ENCODE measurements around the gene MLLT10.

MLLT10 gene

DNA sequence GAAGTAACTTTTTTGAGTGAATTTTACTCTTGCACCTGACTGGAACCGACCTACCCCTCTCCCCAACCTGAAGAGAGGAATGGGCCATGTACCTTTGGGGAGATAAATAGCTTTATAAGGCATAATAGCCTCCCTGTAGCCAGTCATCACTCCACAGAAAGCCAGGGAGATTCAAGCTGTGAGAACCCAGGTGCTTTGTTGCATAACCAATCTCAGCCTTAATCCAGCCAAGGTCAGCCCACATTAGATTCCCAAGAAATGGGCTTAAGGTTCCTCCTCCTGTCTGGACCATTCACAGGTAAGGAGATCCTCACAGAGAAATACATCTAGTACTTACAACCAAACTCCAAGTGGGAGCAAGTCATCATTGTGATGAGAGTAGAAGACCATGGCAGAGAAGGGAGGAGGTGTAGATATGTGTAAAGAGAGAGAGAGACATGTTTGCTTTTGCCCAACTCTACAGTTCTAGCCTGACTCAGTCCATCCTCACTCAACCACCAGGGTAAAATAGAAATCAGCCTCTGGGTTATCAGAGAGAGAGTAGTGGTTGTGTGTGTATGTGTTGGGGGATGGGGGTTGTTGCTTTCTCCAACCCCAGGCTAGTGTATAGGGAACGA lies 32.2 kb upstream of the MLLT10 start:
- no peak for DNase-seq

- DNase-seq = no peak
Observed at GRCh38 chr10:21502348-21502740, 31.7 kb upstream of the MLLT10 start.

DNA sequence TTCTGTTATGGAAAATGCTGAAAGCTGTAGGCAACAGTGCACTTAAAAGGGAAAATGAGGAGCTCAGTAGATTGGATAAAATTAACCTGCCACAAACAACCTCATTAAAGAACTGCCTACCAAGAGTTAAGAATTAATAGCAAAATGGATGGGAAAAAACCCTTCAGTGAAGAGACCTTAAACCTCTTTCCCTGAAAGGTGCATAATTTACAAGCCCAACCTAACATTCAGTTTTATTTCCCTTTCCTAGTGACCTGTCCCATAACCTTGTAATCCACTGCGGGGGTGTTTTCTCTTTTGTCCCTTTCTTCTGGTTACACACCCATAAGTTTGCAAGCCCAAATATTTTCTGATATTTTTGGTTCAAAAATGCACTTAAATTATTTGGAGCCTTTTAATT lies 30.5 kb upstream of the MLLT10 start:
- no peak for DNase-seq

- DNase-seq = no peak
Observed at GRCh38 chr10:21505711-21506278, 28.2 kb upstream of the MLLT10 start.

DNA sequence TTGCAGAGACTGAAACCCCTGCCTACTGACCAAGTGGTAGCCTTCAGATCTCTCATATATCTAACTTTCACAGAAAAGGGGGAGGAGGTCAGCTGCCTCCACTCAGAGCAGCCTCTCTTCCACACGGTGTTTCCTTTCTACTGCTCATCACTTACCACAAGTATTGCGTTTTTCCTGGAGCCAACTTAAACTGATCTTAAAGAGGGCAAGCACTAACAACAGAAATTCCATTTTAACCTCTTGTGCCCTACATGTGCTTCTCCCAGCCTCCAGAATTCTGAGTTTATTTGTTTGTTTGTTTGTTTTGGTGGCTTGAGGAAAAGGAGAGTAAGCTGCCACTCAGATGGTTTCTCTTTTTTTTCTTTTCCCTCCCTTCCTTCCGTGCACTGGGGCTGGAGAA lies 27.7 kb upstream of the MLLT10 start:
- DNase-seq = no peak

GRCh38 chr10:21507150-21507549 lies 26.9 kb upstream of the MLLT10 start:
- no peak for DNase-seq

DNA sequence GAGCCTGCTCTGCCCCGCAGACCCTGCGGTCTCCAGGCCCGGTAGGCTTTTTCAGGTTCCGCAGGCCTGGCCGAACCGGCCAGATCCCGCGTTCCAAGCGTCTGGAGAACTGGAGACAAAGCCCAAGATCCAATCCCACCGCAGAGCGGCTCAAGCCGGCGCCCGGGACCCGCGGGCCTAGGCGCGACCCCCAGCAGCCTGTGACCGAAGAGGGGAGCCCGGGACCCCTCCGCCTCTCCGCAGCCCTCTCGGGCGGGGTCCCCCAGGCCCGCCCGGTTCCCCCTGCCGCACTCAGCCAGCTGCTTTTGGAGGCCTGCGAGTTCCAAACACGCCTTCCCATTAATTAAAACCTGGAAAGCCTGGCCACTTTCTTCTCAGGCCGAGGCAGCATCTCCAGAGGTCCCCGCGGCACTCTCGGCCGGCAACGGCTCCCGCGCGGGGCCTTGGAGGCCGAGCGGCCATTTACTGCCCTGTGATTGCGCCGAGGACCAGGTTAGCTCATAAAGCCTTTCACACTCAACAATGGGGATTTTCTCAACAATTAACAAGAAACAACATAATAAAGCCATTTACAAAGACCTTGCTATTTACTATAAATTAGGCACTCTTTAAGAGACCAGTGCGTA lies 25.2 kb upstream of the MLLT10 start:
- DNase-seq = no peak

- no peak for DNase-seq
Observed at GRCh38 chr10:21509341-21510240, 24.4 kb upstream of the MLLT10 start.

- no peak for DNase-seq
Observed at GRCh38 chr10:21510241-21511094, 23.6 kb upstream of the MLLT10 start.

DNA sequence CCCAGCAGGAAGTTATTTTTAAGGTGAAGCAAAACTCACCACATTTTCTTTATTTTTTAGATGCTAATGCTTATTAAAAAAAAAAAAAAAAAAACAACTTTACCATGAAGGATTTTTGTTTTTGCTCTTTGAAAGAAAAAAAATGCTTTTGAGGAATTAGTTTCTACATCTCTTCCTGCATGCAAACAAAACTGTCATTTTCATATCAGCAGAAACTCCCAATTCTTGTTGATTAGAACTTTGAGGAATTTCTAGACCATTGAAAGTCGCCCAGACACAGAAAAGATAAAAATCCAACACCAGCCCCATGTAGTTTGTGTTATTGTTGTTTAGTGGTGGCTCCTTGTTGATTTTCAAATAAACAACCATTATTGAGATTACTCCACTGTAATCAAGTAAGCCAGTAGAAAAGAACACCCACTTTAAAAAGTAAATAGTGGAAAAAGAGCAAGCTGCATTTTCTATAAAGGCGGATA lies 22.9 kb upstream of the MLLT10 start:
- no peak for DNase-seq

DNA sequence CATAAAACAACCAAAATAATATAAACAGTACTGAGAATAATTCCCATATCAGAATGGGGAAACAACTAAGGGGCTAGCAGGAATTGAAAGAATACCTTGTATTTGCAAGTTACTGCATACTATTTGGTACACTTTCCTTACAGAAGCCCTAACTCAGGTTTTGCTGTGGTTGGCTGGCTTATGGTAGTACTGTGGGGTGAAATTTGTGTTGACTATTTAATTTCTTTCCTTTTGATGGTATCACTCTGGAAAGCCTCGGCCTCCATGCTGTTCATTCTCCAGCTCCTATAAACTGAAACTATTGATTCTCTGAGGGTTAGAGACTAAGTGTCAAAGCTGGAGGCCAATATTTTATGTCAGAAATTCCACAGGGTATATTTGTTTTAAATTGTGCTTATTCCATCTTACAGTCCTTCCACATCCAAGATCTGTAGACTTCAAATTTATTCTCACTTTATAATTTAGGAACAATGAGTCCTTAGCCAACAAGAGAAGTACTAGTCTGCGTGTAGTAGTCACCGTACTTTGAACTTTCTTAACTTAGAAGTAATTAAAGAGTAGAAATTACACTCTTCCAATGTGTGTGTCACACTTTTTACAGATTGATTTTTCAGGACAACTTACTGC lies 22.0 kb upstream of the MLLT10 start:
- no peak for DNase-seq

DNA sequence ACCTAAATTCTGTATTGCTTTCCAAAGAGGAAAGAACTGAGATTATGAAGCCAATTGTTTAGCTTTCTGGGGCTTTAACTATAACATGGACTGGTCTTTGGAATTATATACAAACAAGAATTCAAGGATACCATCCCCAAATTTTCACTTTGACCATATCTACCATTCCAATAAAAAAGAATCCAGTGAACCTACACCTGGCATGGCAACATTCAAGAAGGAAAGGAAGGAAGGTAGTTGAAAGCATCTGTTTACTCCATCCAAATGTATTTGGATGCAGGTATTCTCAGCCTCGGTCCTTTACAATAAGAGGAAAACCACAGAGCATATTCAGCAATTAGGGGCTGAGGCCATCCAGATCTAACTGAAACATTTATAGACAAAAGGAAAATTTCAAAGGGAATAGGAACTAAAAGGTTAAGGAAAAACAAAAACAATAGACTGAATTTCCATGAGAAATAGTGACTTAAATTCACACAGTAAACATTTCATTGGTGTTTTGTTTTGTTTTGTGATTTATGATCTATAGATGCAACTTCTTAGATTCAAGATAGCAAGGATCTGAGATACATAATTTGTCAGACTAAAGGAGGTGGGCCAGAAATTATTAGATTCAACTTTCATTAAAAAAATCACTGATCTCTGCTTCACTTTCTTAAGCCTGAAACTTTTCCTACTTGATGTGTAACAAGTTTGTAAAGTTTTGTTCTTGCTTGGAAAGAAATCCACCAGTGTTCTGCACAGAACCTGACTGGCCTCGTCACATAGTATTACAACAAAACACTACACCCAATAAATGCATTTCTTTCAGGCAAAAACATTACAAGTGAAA lies 21.2 kb upstream of the MLLT10 start:
- no peak for DNase-seq

GRCh38 chr10:21513405-21513788 lies 20.6 kb upstream of the MLLT10 start:
- no peak for DNase-seq

GRCh38 chr10:21514129-21514817 lies 19.8 kb upstream of the MLLT10 start:
- DNase-seq = no peak

GRCh38 chr10:21514818-21515351 lies 19.1 kb upstream of the MLLT10 start:
- DNase-seq = no peak

GRCh38 chr10:21515361-21516241 lies 18.4 kb upstream of the MLLT10 start:
- DNase-seq = no peak

- DNase-seq = peak in 1 of 2 donors; percentile 45
Observed at GRCh38 chr10:21516242-21517131, 17.5 kb upstream of the MLLT10 start.

All from CD4-positive, alpha-beta T cell treated with Interleukin-4 for 1 hour (primary cell).